Keratinocyte (primary cell): ENCODE measurements around the gene LZTR1.

Source experiments
- CTCF ChIP-seq, 3 experiments: IDR thresholded peaks in 1 of 3; conservative IDR thresholded peaks in 1 of 3; optimal IDR thresholded peaks in 1 of 3; 2 replicates in 2 of 3; 3 replicates in 1 of 3; pipeline versions ENCODE3 to v1.5.1; 2011; ENCODE audit warnings: low read length in 3 of 3, mild to moderate bottlenecking in 3 of 3, moderate library complexity in 2 of 3, control low read depth in 1 of 3, inconsistent platforms in 1 of 3; ENCODE audit not compliant: insufficient read depth in 2 of 3; ENCODE audit errors: extremely low read depth in 1 of 3
- EZH2 ChIP-seq: IDR thresholded peaks from one replicate; pipeline ENCODE4 v1.6.1; 2012; ENCODE audit warnings: inconsistent platforms, mild to moderate bottlenecking, low read length, moderate library complexity

GRCh38 chr22:21030621-21031544 is 48.8 kb downstream of the LZTR1 start:
- no peak for TF ChIP-seq CTCF (optimal IDR thresholded peaks at IDR 0.05 in 1 of 3, IDR thresholded peaks at IDR 0.05 in 1 of 3, conservative IDR thresholded peaks at IDR 0.05 in 1 of 3; ENCODE audit: extremely low read depth in 1 of 3, insufficient read depth in 2 of 3, low read length in 3 of 3)
- no peak for TF ChIP-seq EZH2
